Renal cortical epithelial cell (primary cell): Measurements from ENCODE around the gene CPLX4. TPM values are rescaled to one million over a fixed set of nuclear protein-coding genes. Genes with fewer than 3 reads are reported as not detected.

Experiments used
- DNase-seq: peaks from one replicate; pipeline ENCODE4 v3.0.0-alpha.2; 2011; ENCODE audit warnings: low read depth
- total RNA-seq: library from RNA; depleted of rRNA; stranded (reverse); fragments of >200 nt; gene quantifications from 2 replicates; pipeline ENCODE4 v1.2.3, GENCODE V29; 2014

CPLX4 gene
- total RNA-seq, result not detected in 2 replicates

GRCh38 chr18:59318460-59319050 is at the start of gene CPLX4:
CPLX4 (minus strand) TSS chr18:59318649; CDS start chr18:59318462, 187 bp downstream.
- no peak for DNase-seq

- DNase-seq, result no peak
Measured at GRCh38 chr18:59360381-59360780, 41.9 kb upstream of the CPLX4 start.

- peak; percentile 19 for DNase-seq
Measured at GRCh38 chr18:59359576-59359952, 41.1 kb upstream of the CPLX4 start.

GRCh38 chr18:59358712-59359575 is 40.5 kb upstream of the CPLX4 start, which contains the start of gene LMAN1:
LMAN1 (minus strand) TSS chr18:59359265; CDS start chr18:59359244, 21 bp downstream.
- DNase-seq, result peak; percentile 73

- DNase-seq, result peak; percentile 76
Measured at GRCh38 chr18:59358414-59358711, 39.9 kb upstream of the CPLX4 start.

- peak; percentile 78 for DNase-seq
Measured at GRCh38 chr18:59357928-59358327, 39.5 kb upstream of the CPLX4 start.

- no peak for DNase-seq
Measured at GRCh38 chr18:59354731-59355130, 36.3 kb upstream of the CPLX4 start.

GRCh38 chr18:59353079-59353680 is 34.7 kb upstream of the CPLX4 start:
- DNase-seq, result no peak

GRCh38 chr18:59352250-59352855 is 33.9 kb upstream of the CPLX4 start:
- no peak for DNase-seq

GRCh38 chr18:59345556-59345955 is 27.1 kb upstream of the CPLX4 start:
- DNase-seq, result no peak

GRCh38 chr18:59344996-59345395 is 26.5 kb upstream of the CPLX4 start:
- DNase-seq, result peak; percentile 51

GRCh38 chr18:59343926-59344325 is 25.5 kb upstream of the CPLX4 start:
- DNase-seq, result no peak

GRCh38 chr18:59340817-59341216 is 22.4 kb upstream of the CPLX4 start:
- DNase-seq, result no peak

- DNase-seq, result no peak
Measured at GRCh38 chr18:59340312-59340711, 21.9 kb upstream of the CPLX4 start.

GRCh38 chr18:59332986-59333385 is 14.5 kb upstream of the CPLX4 start:
- DNase-seq, result no peak

- DNase-seq, result no peak
Measured at GRCh38 chr18:59328683-59329082, 10.2 kb upstream of the CPLX4 start.

GRCh38 chr18:59325965-59326364 is 7.5 kb upstream of the CPLX4 start:
- no peak for DNase-seq

- DNase-seq, result no peak
Measured at GRCh38 chr18:59324623-59324971, 6.1 kb upstream of the CPLX4 start.

- DNase-seq, result peak; percentile 96
Measured at GRCh38 chr18:59323931-59324622, 5.6 kb upstream of the CPLX4 start.

- DNase-seq, result peak; percentile 7
Measured at GRCh38 chr18:59311631-59312030, 6.8 kb downstream of the CPLX4 start.

GRCh38 chr18:59308938-59309260 is 9.6 kb downstream of the CPLX4 start:
- no peak for DNase-seq

- peak; percentile 28 for DNase-seq
Measured at GRCh38 chr18:59308248-59308937, 10.1 kb downstream of the CPLX4 start.
